Activated naive CD4-positive, alpha-beta T cell treated with anti-CD3 and anti-CD28 coated beads, Interleukin-2, amount 10 ng/mL, durations not matched to agents 7 days and 5 days (primary cell): ENCODE measurements around the gene SLC44A1.

Source experiments
- CTCF ChIA-PET: fragments of 350-600 bp; sonication (Branson Sonifier 250); formaldehyde crosslinking; loops from one replicate; lab custom pipeline; 2021; ENCODE audit warnings: antibody characterized with exemption; lab: Charles Lee
- DNase-seq: peaks from one replicate; pipeline ENCODE4 v3.0.0-alpha.2; 2020
- H3K27ac Mint-ChIP-seq: one replicate; pipeline ENCODE4 v1.8.0; 2021; ENCODE audit warnings: mild to moderate bottlenecking, moderate library complexity, mixed read lengths
- H3K27me3 Mint-ChIP-seq: one replicate; pipeline ENCODE4 v1.8.0; 2021; ENCODE audit warnings: mild to moderate bottlenecking, mixed read lengths
- H3K36me3 Mint-ChIP-seq: one replicate; pipeline ENCODE4 v1.8.0; 2021; ENCODE audit warnings: mixed read lengths
- H3K4me1 Mint-ChIP-seq: one replicate; pipeline ENCODE4 v1.8.0; 2021; ENCODE audit warnings: mixed read lengths
- H3K4me3 Mint-ChIP-seq: one replicate; pipeline ENCODE4 v1.8.0; 2021; ENCODE audit warnings: mild to moderate bottlenecking, moderate library complexity, mixed read lengths
- H3K9me3 Mint-ChIP-seq: one replicate; pipeline ENCODE4 v1.8.0; 2021; ENCODE audit warnings: mixed read lengths

The SLC44A1 gene

GRCh38 chr9:105308461-105309341 lies 64.2 kb downstream of the SLC44A1 start:
- Mint-ChIP-seq H3K27ac (no peak overlapping the region), H3K36me3 (no peaks in the 10 kb centered on the region), H3K9me3 (no peaks in the 10 kb centered on the region), H3K4me3 (no peak overlapping the region), H3K27me3 (no peaks in the 10 kb centered on the region), H3K4me1 (peaks cover 5% of the 10 kb centered on the region)
- CTCF ChIA-PET: no interaction called here
- DNase-seq: no peak

- no peaks in the 10 kb centered on the region for H3K27me3 Mint-ChIP-seq
- CTCF ChIA-PET: no interaction called here
These were observed 65.1 kb downstream of the SLC44A1 start for GRCh38 chr9:105309531-105309931.

GRCh38 chr9:105311306-105311705 lies 66.9 kb downstream of the SLC44A1 start:
- Mint-ChIP-seq H3K27me3 (no peaks in the 10 kb centered on the region), H3K4me3 (no peak overlapping the region), H3K36me3 (no peaks in the 10 kb centered on the region), H3K4me1 (peaks cover 5% of the 10 kb centered on the region), H3K9me3 (no peaks in the 10 kb centered on the region), H3K27ac (no peak overlapping the region)
- no peak for DNase-seq
- CTCF ChIA-PET: no interaction called here

More at GRCh38 chr9:105309531-105309931, 65.1 kb downstream of the SLC44A1 start:
- Mint-ChIP-seq H3K36me3 (no peaks in the 10 kb centered on the region), H3K4me1 (peaks cover 5% of the 10 kb centered on the region), H3K9me3 (no peaks in the 10 kb centered on the region), H3K4me3 (no peak overlapping the region), H3K27ac (no peak overlapping the region)
- no peak for DNase-seq

- Mint-ChIP-seq H3K36me3 (no peaks in the 10 kb centered on the region), H3K27me3 (no peaks in the 10 kb centered on the region), H3K9me3 (no peaks in the 10 kb centered on the region), H3K4me3 (no peak overlapping the region), H3K27ac (no peak overlapping the region), H3K4me1 (peaks cover 5% of the 10 kb centered on the region)
- CTCF ChIA-PET: no interaction called here
- no peak for DNase-seq
These were observed 68.8 kb downstream of the SLC44A1 start for GRCh38 chr9:105313238-105313637.

DNA sequence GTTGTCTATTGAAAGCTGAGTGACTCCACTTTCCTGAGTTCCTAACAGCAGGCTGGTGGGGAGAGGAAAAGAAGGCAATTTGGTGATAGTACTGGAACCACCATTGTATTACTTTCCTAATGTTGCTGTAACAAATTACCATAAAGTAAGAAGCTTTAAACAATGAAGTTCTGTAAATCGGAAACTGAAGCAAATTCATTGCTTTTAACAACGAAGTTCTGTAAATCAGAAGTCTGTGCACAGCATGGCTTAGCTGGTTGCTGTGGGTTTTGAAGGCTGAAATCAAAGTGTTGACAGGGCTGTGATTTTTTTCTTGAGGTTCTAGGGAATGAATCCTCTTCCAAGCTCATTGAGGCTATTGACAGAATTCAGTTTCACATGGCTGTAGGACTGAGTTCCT lies 72.3 kb downstream of the SLC44A1 start:
- CTCF ChIA-PET: no interaction called here
- H3K36me3 Mint-ChIP-seq: no peaks in the 10 kb centered on the region
- no peak overlapping the region for H3K27ac Mint-ChIP-seq
- DNase-seq: no peak
- no peaks in the 10 kb centered on the region for H3K4me1 Mint-ChIP-seq
- no peaks in the 10 kb centered on the region for H3K27me3 Mint-ChIP-seq
- no peak overlapping the region for H3K4me3 Mint-ChIP-seq
- no peaks in the 10 kb centered on the region for H3K9me3 Mint-ChIP-seq

DNA sequence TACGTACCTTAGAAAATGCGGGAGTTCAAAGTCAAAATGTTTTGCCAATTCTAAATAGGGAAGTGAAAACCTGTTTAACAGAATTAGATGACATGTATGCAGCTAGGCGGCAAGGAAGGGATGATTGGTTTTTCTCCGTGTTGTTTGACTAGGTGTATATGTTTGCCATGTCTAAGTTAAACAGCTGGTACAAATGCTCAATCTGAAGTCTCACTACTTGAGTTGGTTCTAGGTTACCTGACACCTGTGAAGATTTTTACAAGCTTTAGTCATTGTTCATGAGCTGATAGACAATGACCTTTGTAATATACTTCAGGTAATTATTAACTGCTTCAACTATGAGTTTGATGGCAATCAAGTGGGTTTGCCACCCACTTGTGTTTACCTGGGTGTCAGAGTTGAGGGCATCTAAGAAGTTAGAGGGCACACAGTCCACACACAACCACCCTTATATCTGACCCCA lies 74.3 kb downstream of the SLC44A1 start:
- CTCF ChIA-PET: interaction anchor here (1.0 kb wide), 1 partner anchor 19 kb away, joined by 3 read pairs; no protein-coding TSS in a partner anchor
- Mint-ChIP-seq H3K27me3 (no peaks in the 10 kb centered on the region), H3K4me3 (no peak overlapping the region), H3K27ac (no peak overlapping the region), H3K36me3 (no peaks in the 10 kb centered on the region), H3K4me1 (no peaks in the 10 kb centered on the region), H3K9me3 (no peaks in the 10 kb centered on the region)
- DNase-seq: no peak

- no peak for DNase-seq
- Mint-ChIP-seq H3K36me3 (no peaks in the 10 kb centered on the region), H3K4me1 (no peaks in the 10 kb centered on the region), H3K4me3 (no peak overlapping the region), H3K27ac (no peak overlapping the region), H3K27me3 (no peaks in the 10 kb centered on the region), H3K9me3 (no peaks in the 10 kb centered on the region)
- CTCF ChIA-PET: no interaction called here
These were observed 74.9 kb downstream of the SLC44A1 start for GRCh38 chr9:105319202-105319813.

GRCh38 chr9:105320568-105320967 lies 76.1 kb downstream of the SLC44A1 start:
- Mint-ChIP-seq H3K4me3 (no peak overlapping the region), H3K27me3 (no peaks in the 10 kb centered on the region), H3K36me3 (no peaks in the 10 kb centered on the region), H3K27ac (no peak overlapping the region), H3K9me3 (no peaks in the 10 kb centered on the region), H3K4me1 (no peaks in the 10 kb centered on the region)
- CTCF ChIA-PET: no interaction called here
- no peak for DNase-seq

DNA sequence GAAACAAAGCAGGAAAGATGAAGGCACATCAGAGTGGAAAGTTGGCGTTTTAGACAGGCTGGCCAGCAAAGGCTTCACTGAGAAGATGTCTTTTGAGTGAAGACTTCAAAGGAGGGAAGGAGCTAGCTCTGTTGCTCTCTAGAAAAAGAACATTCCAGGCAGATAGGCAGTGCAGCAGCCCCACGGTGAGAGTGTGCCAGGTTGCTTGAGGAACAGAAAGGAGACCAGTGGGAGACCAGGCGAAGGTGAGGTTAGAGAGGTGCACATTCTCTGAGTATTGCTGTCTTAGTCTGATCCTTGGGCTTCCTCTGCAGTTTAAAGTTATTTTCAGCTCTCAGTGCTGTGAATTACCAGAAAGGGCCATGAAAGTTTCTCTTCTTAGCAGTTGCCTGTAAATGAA lies 83.8 kb downstream of the SLC44A1 start:
- CTCF ChIA-PET: no interaction called here
- Mint-ChIP-seq H3K36me3 (no peaks in the 10 kb centered on the region), H3K9me3 (no peaks in the 10 kb centered on the region), H3K4me3 (no peak overlapping the region), H3K27me3 (no peaks in the 10 kb centered on the region), H3K4me1 (peaks cover 5% of the 10 kb centered on the region), H3K27ac (no peak overlapping the region)
- DNase-seq: no peak

- Mint-ChIP-seq H3K27me3 (no peaks in the 10 kb centered on the region), H3K4me1 (peaks cover 5% of the 10 kb centered on the region), H3K9me3 (no peaks in the 10 kb centered on the region), H3K4me3 (no peak overlapping the region), H3K36me3 (no peaks in the 10 kb centered on the region), H3K27ac (no peak overlapping the region)
- CTCF ChIA-PET: no interaction called here
- no peak for DNase-seq
These were observed 84.6 kb downstream of the SLC44A1 start for GRCh38 chr9:105328872-105329718.

DNA sequence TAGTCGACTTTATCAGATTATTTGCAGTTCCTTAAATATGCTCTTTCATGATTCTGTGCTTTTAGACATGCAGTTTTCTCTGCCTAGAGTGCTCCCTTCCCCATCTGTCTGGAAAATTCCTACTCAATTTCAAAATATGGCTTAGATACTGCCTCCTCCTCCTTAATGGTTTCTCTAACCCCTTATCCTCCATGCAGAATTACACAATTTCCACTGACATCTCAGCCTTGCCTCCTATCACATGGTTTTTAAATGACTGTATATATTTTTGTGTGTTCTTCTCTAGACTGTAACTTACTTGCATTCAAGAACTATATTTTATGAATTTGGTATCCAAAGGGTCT lies 85.2 kb downstream of the SLC44A1 start:
- no peak for DNase-seq
- H3K27ac Mint-ChIP-seq: no peak overlapping the region
- no peaks in the 10 kb centered on the region for H3K9me3 Mint-ChIP-seq
- CTCF ChIA-PET: no interaction called here
- no peaks in the 10 kb centered on the region for H3K36me3 Mint-ChIP-seq
- no peaks in the 10 kb centered on the region for H3K27me3 Mint-ChIP-seq
- peaks cover 5% of the 10 kb centered on the region for H3K4me1 Mint-ChIP-seq
- H3K4me3 Mint-ChIP-seq: no peak overlapping the region

- no peak for DNase-seq
- CTCF ChIA-PET: no interaction called here
- H3K9me3 Mint-ChIP-seq: no peaks in the 10 kb centered on the region
- peaks cover 5% of the 10 kb centered on the region for H3K4me1 Mint-ChIP-seq
- no peak overlapping the region for H3K27ac Mint-ChIP-seq
- no peaks in the 10 kb centered on the region for H3K36me3 Mint-ChIP-seq
- no peaks in the 10 kb centered on the region for H3K27me3 Mint-ChIP-seq
- H3K4me3 Mint-ChIP-seq: no peak overlapping the region
These were observed 85.8 kb downstream of the SLC44A1 start for GRCh38 chr9:105330201-105330600.

- Mint-ChIP-seq H3K4me3 (no peak overlapping the region), H3K27ac (no peak overlapping the region), H3K4me1 (peaks cover 5% of the 10 kb centered on the region), H3K9me3 (no peaks in the 10 kb centered on the region), H3K36me3 (no peaks in the 10 kb centered on the region), H3K27me3 (no peaks in the 10 kb centered on the region)
- CTCF ChIA-PET: no interaction called here
- DNase-seq: no peak
These were observed 86.3 kb downstream of the SLC44A1 start for GRCh38 chr9:105330755-105331154.

DNA sequence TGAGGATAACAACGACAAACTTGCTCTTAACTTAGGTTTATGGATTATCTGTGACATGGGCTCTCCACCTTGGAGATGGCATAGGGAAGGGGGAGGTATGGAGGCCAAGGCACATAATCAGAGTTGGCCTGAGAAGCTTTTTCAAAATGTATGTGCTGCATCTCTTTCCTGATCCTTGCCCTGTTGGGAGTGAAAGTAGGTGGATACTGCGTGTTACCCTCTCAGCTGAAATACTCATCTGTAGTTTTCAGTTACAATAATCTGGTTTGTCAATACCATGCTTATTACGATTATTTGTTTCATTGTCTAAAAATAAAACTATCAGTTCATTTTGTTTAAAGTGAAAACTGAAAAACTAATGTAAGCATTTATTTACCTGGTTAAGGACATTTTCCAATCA lies 86.7 kb downstream of the SLC44A1 start:
- no peak overlapping the region for H3K4me3 Mint-ChIP-seq
- CTCF ChIA-PET: no interaction called here
- H3K27ac Mint-ChIP-seq: no peak overlapping the region
- no peaks in the 10 kb centered on the region for H3K27me3 Mint-ChIP-seq
- no peak for DNase-seq
- no peaks in the 10 kb centered on the region for H3K36me3 Mint-ChIP-seq
- no peaks in the 10 kb centered on the region for H3K9me3 Mint-ChIP-seq
- H3K4me1 Mint-ChIP-seq: peaks cover 5% of the 10 kb centered on the region
